Thoracic aorta (tissue), 2 donors: ENCODE data around the gene CTCFL. TPM values are rescaled to one million over a fixed set of nuclear protein-coding genes. Genes with fewer than 3 reads are reported as not detected.

Source experiments
- ATAC-seq: fragments of 150-250 bp; one replicate; pipeline ENCODE4 v1.8.0; 2017; ENCODE audit warnings: low read depth; ENCODE audit not compliant: insufficient number of reproducible peaks, low FRiP score
- DNase-seq: peaks from one replicate; pipeline ENCODE4 v3.0.0-alpha.2; 2020; ENCODE audit warnings: low spot score
- H3K27ac ChIP-seq, 2 donors: fragments of 200-600 bp; sonication (generic); 1 replicate in 1 of 2; 2 replicates in 1 of 2; pipeline ENCODE4 v1.5.1; 2016; ENCODE audit warnings: mild to moderate bottlenecking in 2 of 2, moderate library complexity in 2 of 2
- H3K27me3 ChIP-seq: fragments of 200-600 bp; sonication (generic); replicated peaks from 2 replicates; pipeline ENCODE4 v1.6.0; 2016; ENCODE audit warnings: mild to moderate bottlenecking; ENCODE audit not compliant: insufficient read depth
- H3K36me3 ChIP-seq: fragments of 200-600 bp; sonication (generic); one replicate; pipeline ENCODE4 v1.5.1; 2016
- H3K4me1 ChIP-seq, 2 donors: fragments of 200-600 bp; sonication (generic); 1 replicate in 1 of 2; 2 replicates in 1 of 2; pipeline versions ENCODE4 v1.5.1 to v1.6.0; 2016; ENCODE audit warnings: low read depth in 2 of 2, mild to moderate bottlenecking in 1 of 2; ENCODE audit not compliant: control insufficient read depth in 1 of 2
- H3K4me3 ChIP-seq: fragments of 200-600 bp; sonication (generic); 2 replicates; pipeline ENCODE4 v1.5.1; 2016; ENCODE audit warnings: mild to moderate bottlenecking
- H3K9me3 ChIP-seq: fragments of 200-600 bp; sonication (generic); 2 replicates; pipeline ENCODE4 v1.5.1; 2016
- total RNA-seq, 2 donors: library from RNA; depleted of rRNA; stranded (reverse); fragments of >200 nt; gene quantifications; one replicate each; pipeline versions ENCODE4 v1.1.0 to v1.2.3, GENCODE V29; 2016
- TF ChIP-seq, protein P1 (sequence below): fragments of 200-600 bp; sonication (generic); IDR thresholded peaks from one replicate; pipeline ENCODE4 v1.5.1; 2019; ENCODE audit warnings: antibody characterized with exemption

Gene CTCFL
- total RNA-seq, 2 donors from 2014 or later: not detected

GRCh38 chr20:57544838-57545564 is 20.1 kb upstream of the CTCFL start:
- Histone ChIP-seq H3K4me1 (no peaks in the 10 kb centered on the region), H3K36me3 (no peaks in the 10 kb centered on the region), H3K27me3 (no peaks in the 10 kb centered on the region), H3K9me3 (no peaks in the 10 kb centered on the region), H3K4me3 (no peak overlapping the region), H3K27ac (no peak overlapping the region)
- DNase-seq (no peak), ATAC-seq (no peak)
- TF ChIP-seq, protein P1, sequence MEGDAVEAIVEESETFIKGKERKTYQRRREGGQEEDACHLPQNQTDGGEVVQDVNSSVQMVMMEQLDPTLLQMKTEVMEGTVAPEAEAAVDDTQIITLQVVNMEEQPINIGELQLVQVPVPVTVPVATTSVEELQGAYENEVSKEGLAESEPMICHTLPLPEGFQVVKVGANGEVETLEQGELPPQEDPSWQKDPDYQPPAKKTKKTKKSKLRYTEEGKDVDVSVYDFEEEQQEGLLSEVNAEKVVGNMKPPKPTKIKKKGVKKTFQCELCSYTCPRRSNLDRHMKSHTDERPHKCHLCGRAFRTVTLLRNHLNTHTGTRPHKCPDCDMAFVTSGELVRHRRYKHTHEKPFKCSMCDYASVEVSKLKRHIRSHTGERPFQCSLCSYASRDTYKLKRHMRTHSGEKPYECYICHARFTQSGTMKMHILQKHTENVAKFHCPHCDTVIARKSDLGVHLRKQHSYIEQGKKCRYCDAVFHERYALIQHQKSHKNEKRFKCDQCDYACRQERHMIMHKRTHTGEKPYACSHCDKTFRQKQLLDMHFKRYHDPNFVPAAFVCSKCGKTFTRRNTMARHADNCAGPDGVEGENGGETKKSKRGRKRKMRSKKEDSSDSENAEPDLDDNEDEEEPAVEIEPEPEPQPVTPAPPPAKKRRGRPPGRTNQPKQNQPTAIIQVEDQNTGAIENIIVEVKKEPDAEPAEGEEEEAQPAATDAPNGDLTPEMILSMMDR: no peak

DNA sequence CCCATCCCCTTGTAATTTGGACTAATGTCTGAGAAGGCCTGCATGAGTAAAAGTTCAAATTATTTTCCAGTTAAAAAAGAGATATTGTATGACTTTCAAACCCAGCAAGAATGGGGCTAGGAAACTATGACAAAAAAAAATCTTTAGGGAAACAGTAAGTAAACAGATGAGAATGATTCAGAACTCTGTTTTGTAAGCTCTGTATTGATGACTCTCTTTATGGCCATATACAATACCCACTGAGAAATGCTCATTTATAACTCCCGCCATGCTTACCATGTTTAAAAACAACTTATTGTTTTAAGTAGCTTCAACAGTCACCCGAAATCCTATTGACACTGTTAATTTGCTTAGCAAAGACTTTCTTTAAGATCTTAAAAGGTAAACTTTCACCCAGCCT is 18.8 kb upstream of the CTCFL start:
- ATAC-seq (no peak), DNase-seq (no peak)
- Histone ChIP-seq H3K27me3 (no peaks in the 10 kb centered on the region), H3K4me1 (no peaks in the 10 kb centered on the region), H3K4me3 (no peak overlapping the region), H3K36me3 (no peaks in the 10 kb centered on the region), H3K27ac (no peak overlapping the region), H3K9me3 (no peaks in the 10 kb centered on the region)
- TF ChIP-seq, protein P1: no peak

GRCh38 chr20:57540890-57541580 is 16.1 kb upstream of the CTCFL start:
- H3K36me3 ChIP-seq: no peaks in the 10 kb centered on the region
- DNase-seq: no peak
- ATAC-seq: no peak
- no peak overlapping the region for H3K4me3 ChIP-seq
- no peaks in the 10 kb centered on the region for H3K4me1 ChIP-seq
- TF ChIP-seq, protein P1: no peak
- H3K27me3 ChIP-seq: no peaks in the 10 kb centered on the region
- no peaks in the 10 kb centered on the region for H3K9me3 ChIP-seq
- no peak overlapping the region for H3K27ac ChIP-seq

GRCh38 chr20:57539889-57540288 is 14.9 kb upstream of the CTCFL start:
- TF ChIP-seq, protein P1: no peak
- no peaks in the 10 kb centered on the region for H3K9me3 ChIP-seq

GRCh38 chr20:57537822-57538221 is 12.9 kb upstream of the CTCFL start:
- H3K27me3 ChIP-seq: no peaks in the 10 kb centered on the region
- TF ChIP-seq, protein P1: no peak
- H3K27ac ChIP-seq: no peak overlapping the region
- no peaks in the 10 kb centered on the region for H3K36me3 ChIP-seq
- ATAC-seq (no peak), DNase-seq (no peak)
- no peak overlapping the region for H3K4me3 ChIP-seq
- no peaks in the 10 kb centered on the region for H3K4me1 ChIP-seq
- peaks cover 5% of the 10 kb centered on the region for H3K9me3 ChIP-seq

More at GRCh38 chr20:57539889-57540288, 14.9 kb upstream of the CTCFL start:
- Histone ChIP-seq H3K36me3 (no peaks in the 10 kb centered on the region), H3K27me3 (no peaks in the 10 kb centered on the region), H3K4me3 (no peak overlapping the region), H3K27ac (no peak overlapping the region), H3K4me1 (no peaks in the 10 kb centered on the region)
- ATAC-seq (no peak), DNase-seq (no peak)
